ENCODE data around the gene RUBCN.

DNA sequence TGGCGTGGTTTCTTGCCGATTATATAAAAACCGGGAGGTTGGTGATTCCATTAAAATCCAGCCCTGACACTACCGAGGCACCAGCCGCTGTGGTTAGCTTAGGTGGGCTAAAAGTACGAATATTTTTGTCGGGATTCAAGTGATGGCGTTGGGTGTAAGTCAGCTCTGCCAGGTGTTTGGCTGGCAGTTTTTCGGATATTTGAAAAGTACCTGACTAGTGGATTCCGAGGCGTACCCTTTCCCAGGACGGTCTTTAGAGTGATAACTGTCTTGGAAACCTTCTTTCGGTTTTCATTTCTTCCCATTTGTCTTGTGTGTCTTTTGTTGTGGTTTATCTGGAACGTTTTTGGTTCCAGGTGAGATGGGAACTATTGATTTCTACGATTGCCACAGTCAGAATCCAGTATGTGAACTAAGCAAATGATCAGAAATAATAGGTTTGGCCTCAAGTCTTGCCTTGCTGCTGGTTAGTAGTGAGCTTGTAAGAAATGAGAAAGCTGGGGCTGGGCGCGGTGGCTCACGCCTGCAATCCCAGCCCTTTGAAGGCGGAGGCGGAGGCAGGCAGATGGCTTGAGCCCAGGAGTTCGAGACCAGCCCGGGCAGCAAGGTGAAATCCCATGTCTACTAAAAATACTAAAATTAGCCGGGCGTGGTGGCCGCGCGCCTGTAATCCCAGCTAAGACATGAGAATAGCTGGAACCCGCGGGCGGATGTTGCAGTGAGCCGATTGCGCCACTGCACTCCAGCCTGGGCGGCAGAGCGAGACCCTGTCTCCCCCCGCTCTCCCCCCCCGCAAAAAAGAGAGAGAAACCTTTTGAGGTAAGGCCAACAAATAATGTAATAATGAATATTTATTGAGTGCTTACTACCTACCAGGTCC, 14.4 kb upstream of the RUBCN start:
- no peak for TF ChIP-seq EZH2 (IDR thresholded peaks at IDR 0.05)
- TF ChIP-seq POLR2AphosphoS5 (IDR thresholded peaks at IDR 0.05; ENCODE audit: borderline replicate concordance, low read depth, low read length): no peak
- TF ChIP-seq FOXP2 (optimal IDR thresholded peaks at IDR 0.05; ENCODE audit: control extremely low read depth, extremely low read length, insufficient read depth): no peak
